Neural cell (in vitro differentiated cells): ENCODE data around the gene RNU6-7.

Experiments used
- CTCF ChIP-seq: fragments of 450-650 bp; IDR thresholded peaks from 2 replicates; pipeline ENCODE4 v1.5.1; 2014; ENCODE audit warnings: antibody characterized with exemption, mild to moderate bottlenecking, moderate library complexity; ENCODE audit not compliant: poor library complexity, severe bottlenecking
- EZH2 ChIP-seq: fragments of 200-600, 300-800 bp; shearing (Covaris generic), sonication (generic); IDR thresholded peaks from 2 replicates; pipeline ENCODE4 v1.6.1; 2014; ENCODE audit warnings: antibody characterized with exemption, low read length, borderline replicate concordance, mild to moderate bottlenecking; ENCODE audit not compliant: insufficient read depth, poor library complexity, severe bottlenecking
- MXI1 ChIP-seq: fragments of 450-650 bp; conservative IDR thresholded peaks from 2 replicates; pipeline ENCODE4 v1.6.1; 2014; ENCODE audit warnings: antibody characterized with exemption, mild to moderate bottlenecking; ENCODE audit not compliant: poor library complexity, severe bottlenecking
- RAD21 ChIP-seq: fragments of 450-650 bp; conservative IDR thresholded peaks from 2 replicates; pipeline ENCODE4 v1.6.1; 2014; ENCODE audit warnings: antibody characterized with exemption, mild to moderate bottlenecking, moderate library complexity
- TAF1 ChIP-seq: IDR thresholded peaks from 2 replicates; pipeline ENCODE4 v1.6.1; 2012; ENCODE audit warnings: low read depth

- TF ChIP-seq CTCF (no peak), EZH2 (no peak), MXI1 (no peak), TAF1 (no peak), RAD21 (no peak)
These were observed 49.7 kb downstream of the RNU6-7 start for GRCh38 chr14:32251530-32251929.
